CD4-positive, alpha-beta T cell treated with Interleukin-15 for 1 hour (primary cell): ENCODE data around the gene PSMD4.

Source experiments
- DNase-seq: peaks from one replicate; pipeline ENCODE4 v3.0.0-alpha.2; 2020

PSMD4 gene

GRCh38 chr1:151311011-151311410 lies 56.5 kb downstream of the PSMD4 start:
- DNase-seq: no peak

GRCh38 chr1:151311589-151312331 lies 57.2 kb downstream of the PSMD4 start:
- DNase-seq: peak; percentile 82

GRCh38 chr1:151312411-151312810 lies 57.9 kb downstream of the PSMD4 start:
- DNase-seq: no peak

- DNase-seq: no peak
Measured at GRCh38 chr1:151312826-151313225, 58.3 kb downstream of the PSMD4 start.

DNA sequence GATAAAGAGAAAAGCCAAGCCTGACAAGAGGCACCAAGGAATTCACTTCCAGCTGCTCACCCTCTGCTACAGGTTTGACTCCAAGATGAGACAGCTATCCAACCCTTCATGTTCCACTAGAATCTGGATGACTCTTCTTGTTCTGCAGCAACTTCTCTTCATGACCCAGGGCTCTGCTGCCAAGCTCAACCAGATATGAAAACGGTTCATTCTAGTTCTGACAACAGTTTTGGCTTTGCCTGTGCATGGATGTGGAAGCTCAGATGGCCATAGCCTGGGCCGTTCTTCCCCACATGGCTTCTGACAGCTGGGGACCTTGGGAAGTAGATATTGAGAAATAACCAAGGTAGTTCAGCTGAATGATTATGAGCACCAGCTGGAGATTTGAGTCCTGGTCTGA lies 59.0 kb downstream of the PSMD4 start:
- no peak for DNase-seq

DNA sequence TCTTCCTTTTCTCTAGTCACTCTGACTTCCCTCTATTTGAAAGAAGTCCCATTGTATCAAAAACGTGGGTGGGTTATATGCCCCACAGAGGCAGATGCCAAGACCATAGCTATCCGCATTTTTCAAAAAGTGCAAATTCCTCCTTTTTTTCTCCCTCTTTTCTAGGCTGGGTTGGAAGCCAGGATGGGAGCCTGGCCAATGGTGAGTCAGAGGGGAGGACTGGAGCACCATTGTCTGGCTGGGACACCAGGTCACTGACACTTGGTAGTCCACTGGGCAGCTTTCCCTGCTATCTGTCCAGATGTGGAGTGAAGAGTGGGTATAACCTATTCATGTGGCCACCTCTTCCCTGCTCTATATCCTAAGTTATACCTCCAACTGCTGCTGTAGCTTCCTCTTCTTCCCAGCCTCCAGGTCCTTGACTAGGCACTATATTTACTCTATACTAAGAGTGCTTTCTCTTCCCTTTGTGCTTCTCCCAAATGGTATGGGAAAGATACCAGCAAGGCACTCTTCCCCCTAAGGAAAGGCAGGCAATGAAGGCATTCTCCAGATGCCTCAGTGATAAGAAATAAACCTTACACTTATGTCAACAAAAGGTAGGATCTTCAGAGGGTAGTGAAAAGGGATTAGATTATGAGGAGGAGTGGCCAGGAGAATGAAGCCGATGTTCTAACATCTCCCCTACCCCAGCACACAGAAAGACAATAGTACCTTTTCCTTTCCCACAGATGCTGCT lies 59.8 kb downstream of the PSMD4 start:
- DNase-seq: no peak

DNA sequence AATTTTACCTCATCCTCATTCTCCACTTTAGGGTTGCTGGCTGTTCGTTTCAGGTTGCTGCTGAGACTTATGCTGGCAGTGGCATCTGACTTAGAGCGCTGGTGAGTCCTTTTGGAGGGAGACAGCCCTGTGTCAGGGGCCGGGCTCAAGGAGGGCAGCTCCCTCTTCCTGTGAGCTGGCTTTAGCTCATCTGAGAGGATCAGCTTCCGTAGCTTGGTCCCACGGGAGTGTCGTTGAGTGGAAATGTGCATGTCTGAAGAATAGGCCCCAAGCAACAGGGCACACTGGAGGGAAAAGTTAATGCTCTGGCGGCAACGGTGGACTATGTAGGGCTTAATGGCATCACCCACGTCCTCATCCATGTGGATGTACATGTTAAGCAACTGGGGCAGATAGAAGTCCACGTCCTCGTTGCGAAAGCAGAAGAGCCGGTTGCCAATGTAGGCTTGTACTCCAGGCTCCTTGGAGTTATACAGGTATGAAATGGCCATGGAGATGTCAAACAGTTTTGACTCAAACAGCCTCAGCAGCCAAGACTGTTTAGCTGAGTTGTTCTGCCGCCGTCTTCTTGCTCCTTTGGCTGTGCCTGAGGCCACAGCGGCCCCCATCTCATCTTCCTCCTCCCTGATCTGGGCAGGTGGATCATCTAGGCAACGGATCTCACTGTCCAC lies 61.2 kb downstream of the PSMD4 start:
- no peak for DNase-seq
